PC-3 (cell line): ENCODE measurements around the gene TMEM167B. TPM values are rescaled to one million over a fixed set of nuclear protein-coding genes. Genes with fewer than 3 reads are reported as not detected.
A peak's percentile ranks its signal among the peaks of the same experiment; 100 is the strongest.

Source experiments
- ATAC-seq: fragments of 200-7000 bp; cut with Tn5 transposase; 2 replicates; pipeline ENCODE4 v1.9.1; 2020; ENCODE audit warnings: mild to moderate bottlenecking, moderate library complexity
- BruUV-seq: library from RNA; stranded (reverse); fragments of 400-500 nt; replicated peaks from 2 replicates; lab custom pipeline; 2021; lab: Mats Ljungman, UMichigan
- CTCF ChIA-PET: fragments of 300-600 bp; sonication (Branson Sonifier 250); formaldehyde crosslinking; loops from one replicate; lab custom pipeline; 2022; ENCODE audit warnings: antibody characterized with exemption; lab: Charles Lee
- POLR2A ChIA-PET: fragments of 300-600 bp; sonication (Branson Sonifier 250); formaldehyde crosslinking; loops from one replicate; lab custom pipeline; 2022; ENCODE audit warnings: antibody characterized with exemption; ENCODE audit not compliant: unreplicated experiment; lab: Charles Lee
- DNase-seq: peaks from one replicate; pipeline ENCODE4 v3.0.0-alpha.2; 2015
- H2AFZ ChIP-seq: fragments of 300-600 bp; sonication (generic); 2 replicates; pipeline ENCODE4 v1.6.0; 2016; ENCODE audit warnings: antibody characterized with exemption, low read length
- H3F3A ChIP-seq: fragments of 300-600 bp; sonication (generic); one replicate; pipeline ENCODE4 v1.6.0; 2017; ENCODE audit warnings: antibody characterized with exemption, low read length, control low read depth, mild to moderate bottlenecking; ENCODE audit not compliant: unreplicated experiment
- H3K27ac ChIP-seq: fragments of 300-600 bp; sonication (generic); 2 replicates; pipeline ENCODE4 v1.5.1; 2016; ENCODE audit warnings: mild to moderate bottlenecking, low read length
- H3K27me3 ChIP-seq: fragments of 300-600 bp; sonication (generic); 2 replicates; pipeline ENCODE4 v1.6.1; 2016; ENCODE audit warnings: low read length, mixed read lengths
- H3K36me3 ChIP-seq: fragments of 300-600 bp; sonication (generic); 2 replicates; pipeline ENCODE4 v1.6.1; 2016; ENCODE audit warnings: low read depth, mixed run types, low read length, mixed read lengths
- H3K4me1 ChIP-seq: fragments of 300-600 bp; sonication (generic); 2 replicates; pipeline ENCODE4 v1.5.1; 2016; ENCODE audit warnings: low read length; ENCODE audit not compliant: insufficient read depth
- H3K4me2 ChIP-seq: fragments of 300-600 bp; sonication (generic); 2 replicates; pipeline ENCODE4 v1.6.0; 2016; ENCODE audit warnings: low read length
- H3K4me3 ChIP-seq: fragments of 300-600 bp; sonication (generic); 2 replicates; pipeline ENCODE4 v1.5.1; 2016; ENCODE audit warnings: mild to moderate bottlenecking, low read length, mixed read lengths
- H3K79me2 ChIP-seq: fragments of 300-600 bp; sonication (generic); 2 replicates; pipeline ENCODE4 v1.6.1; 2017; ENCODE audit warnings: low read length, mixed read lengths
- H3K9ac ChIP-seq: fragments of 300-600 bp; sonication (generic); 2 replicates; pipeline ENCODE4 v1.6.0; 2016; ENCODE audit warnings: mild to moderate bottlenecking, low read length
- H3K9me2 ChIP-seq: fragments of 300-600 bp; sonication (generic); replicated peaks from 2 replicates; pipeline ENCODE4 v1.6.1; 2016; ENCODE audit warnings: mixed run types, low read length, mixed read lengths
- H3K9me3 ChIP-seq: fragments of 300-600 bp; sonication (generic); 2 replicates; pipeline ENCODE4 v1.6.1; 2016; ENCODE audit warnings: low read length, mixed read lengths
- H4K20me1 ChIP-seq: fragments of 300-600 bp; sonication (generic); 2 replicates; pipeline ENCODE4 v1.6.1; 2016; ENCODE audit warnings: low read length, mixed read lengths
- CTCF ChIP-seq: fragments of 300-600 bp; sonication (generic); conservative IDR thresholded peaks from 2 replicates; pipeline ENCODE4 v1.5.1; 2017; ENCODE audit warnings: antibody characterized with exemption, low read depth, mild to moderate bottlenecking, low read length
- EZH2 ChIP-seq: fragments of 300-600 bp; sonication (generic); IDR thresholded peaks from one replicate; pipeline ENCODE4 v1.6.1; 2017; ENCODE audit warnings: antibody characterized with exemption, mild to moderate bottlenecking, low read length; ENCODE audit not compliant: unreplicated experiment
- EZH2phosphoT487 ChIP-seq: fragments of 300-600 bp; sonication (generic); IDR thresholded peaks from 2 replicates; pipeline ENCODE4 v1.6.1; 2018; ENCODE audit warnings: mild to moderate bottlenecking, antibody characterized with exemption, low read length, borderline replicate concordance
- intact Hi-C: fragments of 100-400 bp; cut with micrococcal nuclease; formaldehyde crosslinking; loops from 2 replicates; pipeline ENCODE4 v1.9.0; 2023
- total RNA-seq: library from RNA; depleted of rRNA; stranded (reverse); fragments of >200 nt; gene quantifications from 2 replicates; pipeline ENCODE4 v1.2.3, GENCODE V29; 2014

TMEM167B gene
- total RNA-seq, 1 experiment from 2014 or later, result 27.7 TPM

GRCh38 chr1:109041621-109042468 is 48.7 kb upstream of the TMEM167B start, which contains the start of gene WDR47:
WDR47 (minus strand) TSS chr1:109042102; CDS start chr1:109023512, 18,590 bp downstream.
- Histone ChIP-seq H3K4me3 (peak within 1 kb of the TSS; percentile 97), H3K4me2 (peak within 1 kb of the TSS; percentile 89), H3K27ac (0 out of 2 replicates have a peak within 1 kb of the TSS, but pooled peaks have one; percentile 3), H3K9ac (peak within 1 kb of the TSS; percentile 80), H4K20me1 (no peaks in the 10 kb centered on the region), H3K4me1 (peaks cover 6% of the 10 kb centered on the region; the same call in 1 of the 2 replicates), H3K9me3 (no peaks in the 10 kb centered on the region), H3K27me3 (no peaks in the 10 kb centered on the region), H3K36me3 (no peaks in the 10 kb centered on the region), H2AFZ (peak within 1 kb of the TSS; percentile 88), H3K79me2 (peaks cover 36% of the 10 kb centered on the region), H3F3A (no peaks in the 10 kb centered on the region), H3K9me2 (no peaks in the 10 kb centered on the region)
- ChIA-PET CTCF (interaction anchor here (0.5 to 0.8 kb wide), 2 partner anchors 71 to 251 kb away, joined by 4 read pairs; no protein-coding TSS in a partner anchor), POLR2A (interaction anchor here (0.5 to 0.6 kb wide), 4 partner anchors 126 to 962 kb away, joined by 3 to 5 read pairs (median 4); no protein-coding TSS in a partner anchor)
- DNase-seq (peak; percentile 96), ATAC-seq (peak; percentile 97)
- BruUV-seq, result no TSS peak
- intact Hi-C loops, result loop anchor here (5.0 kb wide), 1 partner anchor 80 kb away; the partner anchor contains the start of gene CLCC1
- TF ChIP-seq EZH2, result no peak

GRCh38 chr1:109045595-109045994 is 45.0 kb upstream of the TMEM167B start:
- CTCF ChIA-PET, result no interaction called here
- peaks cover 9% of the 10 kb centered on the region for H3K79me2 ChIP-seq
- no peak overlapping the region for H3K27ac ChIP-seq
- H3F3A ChIP-seq, result no peaks in the 10 kb centered on the region
- no peak for TF ChIP-seq CTCF
- TF ChIP-seq EZH2, result no peak
- no peak for TF ChIP-seq EZH2phosphoT487
- no peak overlapping the region for H3K4me2 ChIP-seq
- POLR2A ChIA-PET, result interaction anchor here (0.7 kb wide), 1 partner anchor 55 kb away, joined by 4 read pairs; no protein-coding TSS in a partner anchor
- H3K9me3 ChIP-seq, result no peaks in the 10 kb centered on the region
- ATAC-seq (no peak), DNase-seq (no peak)
- intact Hi-C loops, result no loop called here
- H3K4me1 ChIP-seq, result no peaks in the 10 kb centered on the region; the same call in 1 of the 2 replicates
- no peaks in the 10 kb centered on the region for H3K27me3 ChIP-seq
- no peaks in the 10 kb centered on the region for H3K36me3 ChIP-seq
- no peak overlapping the region for H3K4me3 ChIP-seq
- no TSS peak for BruUV-seq
- H3K9ac ChIP-seq, result no peak overlapping the region
- no peaks in the 10 kb centered on the region for H3K9me2 ChIP-seq
- H2AFZ ChIP-seq, result no peak overlapping the region
- no peaks in the 10 kb centered on the region for H4K20me1 ChIP-seq

GRCh38 chr1:109046671-109047070 is 43.9 kb upstream of the TMEM167B start:
- ATAC-seq (no peak), DNase-seq (no peak)
- no TSS peak for BruUV-seq
- no peaks in the 10 kb centered on the region for H3K36me3 ChIP-seq
- H3K4me3 ChIP-seq, result no peak overlapping the region
- no peaks in the 10 kb centered on the region for H3F3A ChIP-seq
- CTCF ChIA-PET, result no interaction called here
- H4K20me1 ChIP-seq, result no peaks in the 10 kb centered on the region
- H2AFZ ChIP-seq, result no peak overlapping the region
- no peak overlapping the region for H3K9ac ChIP-seq
- H3K4me2 ChIP-seq, result no peak overlapping the region
- TF ChIP-seq EZH2 (no peak), EZH2phosphoT487 (no peak), CTCF (no peak)
- H3K9me2 ChIP-seq, result no peaks in the 10 kb centered on the region
- no peaks in the 10 kb centered on the region; the same call in 1 of the 2 replicates for H3K4me1 ChIP-seq
- H3K79me2 ChIP-seq, result no peaks in the 10 kb centered on the region
- no peaks in the 10 kb centered on the region for H3K27me3 ChIP-seq
- intact Hi-C loops, result no loop called here
- no peak overlapping the region for H3K27ac ChIP-seq
- POLR2A ChIA-PET, result no interaction called here
- H3K9me3 ChIP-seq, result no peaks in the 10 kb centered on the region
